ENCODE results near the gene PTPRD. TPM values are rescaled to one million over a fixed set of nuclear protein-coding genes. Genes with fewer than 3 reads are reported as not detected.

The PTPRD gene
- total RNA-seq, 1 experiment from 2014 or later = not detected

DNA sequence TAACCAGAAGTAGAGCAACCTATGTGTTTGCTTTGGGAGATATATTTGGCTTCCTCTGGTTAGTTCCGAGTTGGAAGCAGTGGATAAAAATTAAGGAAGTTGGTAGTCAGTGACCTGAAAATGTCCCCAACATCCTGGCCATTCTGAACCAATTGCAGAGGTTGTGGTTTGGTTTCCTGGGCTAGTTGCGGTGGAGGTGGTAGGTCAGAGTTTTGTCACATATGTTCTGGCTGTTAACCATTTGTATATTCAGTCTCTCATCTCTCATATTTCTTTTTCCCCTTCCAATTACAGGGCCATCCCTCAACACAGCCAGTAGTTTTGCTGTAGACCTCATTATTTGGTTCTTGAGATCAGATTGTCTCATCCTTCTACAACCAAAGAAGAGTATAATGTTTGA, 1026.9 kb downstream of the PTPRD start:
- no TSS peak for BruUV-seq (replicated peaks)
- Histone ChIP-seq H3K4me1 (ENCODE audit: control insufficient read depth, insufficient read depth, low read length) (no peaks in the 10 kb centered on the region), H3K4me3 (ENCODE audit: low read depth in 2 of 2, low read length in 2 of 2) (no peak overlapping the region), H3K36me3 (ENCODE audit: control insufficient read depth, insufficient read depth, low read length) (no peaks in the 10 kb centered on the region; the same call in 1 of the 2 replicates), H3K27me3 (ENCODE audit: control insufficient read depth, insufficient read depth, low read length) (no peaks in the 10 kb centered on the region), H3K9me3 (ENCODE audit: control insufficient read depth, insufficient read depth, low read depth, low read length) (no peaks in the 10 kb centered on the region), H3K27ac (ENCODE audit: low read length) (no peak overlapping the region)
- no peak for DNase-seq (ENCODE audit: low read depth, low spot score)
- TF ChIP-seq TCF7L2 (IDR thresholded peaks at IDR 0.05; ENCODE audit: low read depth, low read length) (no peak), POLR2AphosphoS5 (IDR thresholded peaks at IDR 0.05; ENCODE audit: low read depth, low read length) (no peak), SIN3A (IDR thresholded peaks at IDR 0.05; ENCODE audit: borderline replicate concordance, insufficient read depth, low read depth, low read length) (no peak)
- TF ChIP-seq, protein P1, sequence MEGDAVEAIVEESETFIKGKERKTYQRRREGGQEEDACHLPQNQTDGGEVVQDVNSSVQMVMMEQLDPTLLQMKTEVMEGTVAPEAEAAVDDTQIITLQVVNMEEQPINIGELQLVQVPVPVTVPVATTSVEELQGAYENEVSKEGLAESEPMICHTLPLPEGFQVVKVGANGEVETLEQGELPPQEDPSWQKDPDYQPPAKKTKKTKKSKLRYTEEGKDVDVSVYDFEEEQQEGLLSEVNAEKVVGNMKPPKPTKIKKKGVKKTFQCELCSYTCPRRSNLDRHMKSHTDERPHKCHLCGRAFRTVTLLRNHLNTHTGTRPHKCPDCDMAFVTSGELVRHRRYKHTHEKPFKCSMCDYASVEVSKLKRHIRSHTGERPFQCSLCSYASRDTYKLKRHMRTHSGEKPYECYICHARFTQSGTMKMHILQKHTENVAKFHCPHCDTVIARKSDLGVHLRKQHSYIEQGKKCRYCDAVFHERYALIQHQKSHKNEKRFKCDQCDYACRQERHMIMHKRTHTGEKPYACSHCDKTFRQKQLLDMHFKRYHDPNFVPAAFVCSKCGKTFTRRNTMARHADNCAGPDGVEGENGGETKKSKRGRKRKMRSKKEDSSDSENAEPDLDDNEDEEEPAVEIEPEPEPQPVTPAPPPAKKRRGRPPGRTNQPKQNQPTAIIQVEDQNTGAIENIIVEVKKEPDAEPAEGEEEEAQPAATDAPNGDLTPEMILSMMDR (IDR thresholded peaks at IDR 0.05) = no peak
- TF ChIP-seq, protein P2, sequence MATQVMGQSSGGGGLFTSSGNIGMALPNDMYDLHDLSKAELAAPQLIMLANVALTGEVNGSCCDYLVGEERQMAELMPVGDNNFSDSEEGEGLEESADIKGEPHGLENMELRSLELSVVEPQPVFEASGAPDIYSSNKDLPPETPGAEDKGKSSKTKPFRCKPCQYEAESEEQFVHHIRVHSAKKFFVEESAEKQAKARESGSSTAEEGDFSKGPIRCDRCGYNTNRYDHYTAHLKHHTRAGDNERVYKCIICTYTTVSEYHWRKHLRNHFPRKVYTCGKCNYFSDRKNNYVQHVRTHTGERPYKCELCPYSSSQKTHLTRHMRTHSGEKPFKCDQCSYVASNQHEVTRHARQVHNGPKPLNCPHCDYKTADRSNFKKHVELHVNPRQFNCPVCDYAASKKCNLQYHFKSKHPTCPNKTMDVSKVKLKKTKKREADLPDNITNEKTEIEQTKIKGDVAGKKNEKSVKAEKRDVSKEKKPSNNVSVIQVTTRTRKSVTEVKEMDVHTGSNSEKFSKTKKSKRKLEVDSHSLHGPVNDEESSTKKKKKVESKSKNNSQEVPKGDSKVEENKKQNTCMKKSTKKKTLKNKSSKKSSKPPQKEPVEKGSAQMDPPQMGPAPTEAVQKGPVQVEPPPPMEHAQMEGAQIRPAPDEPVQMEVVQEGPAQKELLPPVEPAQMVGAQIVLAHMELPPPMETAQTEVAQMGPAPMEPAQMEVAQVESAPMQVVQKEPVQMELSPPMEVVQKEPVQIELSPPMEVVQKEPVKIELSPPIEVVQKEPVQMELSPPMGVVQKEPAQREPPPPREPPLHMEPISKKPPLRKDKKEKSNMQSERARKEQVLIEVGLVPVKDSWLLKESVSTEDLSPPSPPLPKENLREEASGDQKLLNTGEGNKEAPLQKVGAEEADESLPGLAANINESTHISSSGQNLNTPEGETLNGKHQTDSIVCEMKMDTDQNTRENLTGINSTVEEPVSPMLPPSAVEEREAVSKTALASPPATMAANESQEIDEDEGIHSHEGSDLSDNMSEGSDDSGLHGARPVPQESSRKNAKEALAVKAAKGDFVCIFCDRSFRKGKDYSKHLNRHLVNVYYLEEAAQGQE (IDR thresholded peaks at IDR 0.05; ENCODE audit: insufficient read depth in 1 of 2, low read depth in 2 of 2, low read length in 1 of 2) = no peak
- POLR2A ChIA-PET = no interaction called here
- ATAC-seq = no peak
- in situ Hi-C loops (cut with HindIII; ENCODE audit: low pct_unique_long_range_greater_than_20kb, low sequenced_read_pairs) (no loop called here), intact Hi-C loops (cut with micrococcal nuclease; ENCODE audit: unreplicated experiment) (no loop called here)
- CTCF ChIA-PET = no interaction called here

DNA sequence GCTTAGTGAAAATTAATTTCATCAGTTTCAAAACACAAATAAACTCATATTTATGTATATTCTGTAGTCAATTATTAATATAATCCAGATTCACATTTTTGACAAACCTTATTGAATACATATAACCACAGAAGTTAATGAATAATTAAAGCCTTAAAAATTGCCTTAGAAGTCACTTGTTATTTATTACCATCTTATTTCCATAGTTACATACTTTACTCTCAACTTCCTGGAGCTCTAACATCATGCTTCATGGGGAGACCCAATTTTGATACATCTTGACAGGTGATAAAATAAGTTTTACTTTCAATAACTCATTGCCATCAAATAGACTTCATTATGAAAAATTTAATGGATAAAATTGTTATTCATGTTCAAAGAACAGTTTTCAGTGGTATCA, 1038.7 kb downstream of the PTPRD start:
- CTCF ChIA-PET = no interaction called here
- Histone ChIP-seq H3K36me3 (ENCODE audit: control insufficient read depth, insufficient read depth, low read length) (no peaks in the 10 kb centered on the region), H3K27ac (ENCODE audit: low read length) (no peak overlapping the region), H3K4me3 (ENCODE audit: low read depth in 2 of 2, low read length in 2 of 2) (no peak overlapping the region), H3K4me1 (ENCODE audit: control insufficient read depth, insufficient read depth, low read length) (no peaks in the 10 kb centered on the region), H3K27me3 (ENCODE audit: control insufficient read depth, insufficient read depth, low read length) (no peaks in the 10 kb centered on the region), H3K9me3 (ENCODE audit: control insufficient read depth, insufficient read depth, low read depth, low read length) (no peaks in the 10 kb centered on the region)
- intact Hi-C loops (cut with micrococcal nuclease; ENCODE audit: unreplicated experiment) = no loop called here
- TF ChIP-seq, protein P2 (IDR thresholded peaks at IDR 0.05; ENCODE audit: insufficient read depth in 1 of 2, low read depth in 2 of 2, low read length in 1 of 2) = no peak
- TF ChIP-seq, protein P1 (IDR thresholded peaks at IDR 0.05) = no peak
- TF ChIP-seq POLR2AphosphoS5 (IDR thresholded peaks at IDR 0.05; ENCODE audit: low read depth, low read length) = no peak
- no peak for TF ChIP-seq SIN3A (IDR thresholded peaks at IDR 0.05; ENCODE audit: borderline replicate concordance, insufficient read depth, low read depth, low read length)
- TF ChIP-seq TCF7L2 (IDR thresholded peaks at IDR 0.05; ENCODE audit: low read depth, low read length) = no peak
- DNase-seq (ENCODE audit: low read depth, low spot score) = no peak
- POLR2A ChIA-PET = no interaction called here
- ATAC-seq = no peak
- no TSS peak for BruUV-seq (replicated peaks)
- in situ Hi-C loops (cut with HindIII; ENCODE audit: low pct_unique_long_range_greater_than_20kb, low sequenced_read_pairs) = no loop called here
